Stomach (tissue), 9 donors: ENCODE data around the gene VEGFB. TPM values are rescaled to one million over a fixed set of nuclear protein-coding genes. Genes with fewer than 3 reads are reported as not detected.

Experiments used
- DNase-seq, 2 donors: peaks; one replicate each; pipeline versions ENCODE4 v3.0.0 to v3.0.0-alpha.2; 2013 to 2019
- H3K27ac ChIP-seq, 5 donors: fragments of 200-600 bp in 4 of 5; sonication (generic) in 4 of 5; one replicate each; pipeline ENCODE4 v1.5.1; 2013 to 2019; ENCODE audit warnings: mild to moderate bottlenecking in 1 of 5, moderate library complexity in 1 of 5
- H3K27me3 ChIP-seq, 3 donors: fragments of 200-600 bp; sonication (generic); one replicate each; pipeline ENCODE4 v1.5.1; 2017 to 2019; ENCODE audit warnings: mixed run types in 1 of 3
- H3K36me3 ChIP-seq, 4 donors: fragments of 200-600 bp; sonication (generic); 1 replicate in 3 of 4; 2 replicates in 1 of 4; pipeline ENCODE4 v1.5.1; 2016 to 2019
- H3K4me1 ChIP-seq, 4 donors: fragments of 200-600 bp; sonication (generic); one replicate each; pipeline ENCODE4 v1.5.1; 2016 to 2019
- H3K4me3 ChIP-seq, 4 donors: fragments of 200-600 bp; sonication (generic) in 3 of 4; one replicate each; pipeline ENCODE4 v1.5.1; 2016 to 2019; ENCODE audit warnings: mild to moderate bottlenecking in 1 of 4
- H3K9me3 ChIP-seq, 4 donors: fragments of 200-600 bp; sonication (generic); one replicate each; pipeline ENCODE4 v1.5.1; 2016 to 2019
- CTCF ChIP-seq, 7 experiments: fragments of 450-650 bp in 4 of 7; fragments of 200-600 bp in 3 of 7; sonication (generic) in 3 of 7; IDR thresholded peaks; one replicate each; pipeline ENCODE4 v1.5.1; 2016 to 2019; ENCODE audit warnings: antibody characterized with exemption in 7 of 7, control low read depth in 2 of 7, mild to moderate bottlenecking in 1 of 7
- EP300 ChIP-seq: sonication (generic); formaldehyde crosslinking; IDR thresholded peaks from one replicate; pipeline ENCODE4 v1.6.1; 2017; ENCODE audit warnings: antibody characterized with exemption
- POLR2A ChIP-seq, 4 donors: fragments of 450-650 bp; IDR thresholded peaks; one replicate each; pipeline ENCODE4 v1.6.1; 2016; ENCODE audit warnings: antibody characterized with exemption in 4 of 4, control low read depth in 2 of 4, mild to moderate bottlenecking in 1 of 4, moderate library complexity in 1 of 4
- POLR2AphosphoS5 ChIP-seq, 3 donors: sonication (generic); formaldehyde crosslinking; IDR thresholded peaks; one replicate each; pipeline ENCODE4 v1.6.1; 2016; ENCODE audit warnings: antibody characterized with exemption in 3 of 3
- WGBS, 5 donors: extraction: QIAGEN DNeasy Blood & Tissue Kit in 3 of 5; methylation state at CpG; one replicate each; pipeline versions ENCODE4 v1.1.5 to v1.1.7; 2013 to 2018; 5-methylcytosine and 5-hydroxymethylcytosine counted together
- intact Hi-C: fragments of 100-400 bp; cut with DNase I; formaldehyde crosslinking; loops from one replicate; pipeline ENCODE4 v1.15.1; 2023; ENCODE audit warnings: low total_unique reads
- polyA plus RNA-seq, 3 donors: library from polyadenylated mRNA; stranded (reverse); fragments of 200-250 nt; gene quantifications; one replicate each; pipeline ENCODE4 v1.2.3, GENCODE V29; 2013
- total RNA-seq, 5 donors: library from RNA; depleted of rRNA; stranded (reverse); fragments of >200 nt; gene quantifications; one replicate each; pipeline versions ENCODE4 v1.1.0 to v1.2.3, GENCODE V29; 2014 to 2016
- donor health status: healthy with polysubstance abuse.
- donor health status: Bipolar disorder and iron deficiency.
- donor health status: healthy.

The VEGFB gene
- total and polyA plus RNA-seq, 8 donors, result 2.9 to 167 (median 65.1) TPM

- peaks cover 19 to 70% (median 52%) of the 10 kb centered on the region in 4 donors for H3K36me3 ChIP-seq
- H3K4me1 ChIP-seq, result peaks cover 41 to 58% (median 49%) of the 10 kb centered on the region in 4 donors
- no peaks in the 10 kb centered on the region for H3K9me3 ChIP-seq
- no peaks in the 10 kb centered on the region for H3K27me3 ChIP-seq
- H3K27ac ChIP-seq, result peak overlapping the region; percentile 57 to 91 (median 86)
- intact Hi-C loops, result loop anchor here (10.0 kb wide), 1 partner anchor 87 kb away; the partner anchor contains the start of gene KCNK4
- TF ChIP-seq CTCF (IDR thresholded peaks at IDR 0.05) (no peak), POLR2AphosphoS5 (IDR thresholded peaks at IDR 0.05) (peak in 2 of 3 donors; percentile 34 to 41)
- peak overlapping the region; percentile 38 to 52 (median 48) for H3K4me3 ChIP-seq
- DNase-seq, result peak; percentile 55 to 85
- WGBS, 5 donors, result 51 to 59% (median 52%) methylated on average over 21 to 30 of the region's 30 CpGs
Measured at GRCh38 chr11:64207256-64208085, 26.9 kb upstream of the VEGFB start.

GRCh38 chr11:64208086-64208795 lies 26.1 kb upstream of the VEGFB start:
- Histone ChIP-seq H3K4me3 (peak overlapping the region; percentile 38 to 52 (median 48)), H3K36me3 (peaks cover 11 to 67% (median 47%) of the 10 kb centered on the region in 4 donors), H3K4me1 (peaks cover 41 to 58% (median 49%) of the 10 kb centered on the region in 4 donors), H3K27me3 (no peaks in the 10 kb centered on the region), H3K9me3 (no peaks in the 10 kb centered on the region), H3K27ac (peak overlapping the region; percentile 8 to 91 (median 86))
- 81 to 89% (median 84%) methylated on average over 19 to 23 of the region's 23 CpGs for WGBS, 5 donors
- TF ChIP-seq POLR2AphosphoS5 (IDR thresholded peaks at IDR 0.05) (no peak), CTCF (IDR thresholded peaks at IDR 0.05) (no peak)
- no peak for DNase-seq
- intact Hi-C loops, result loop anchor here (10.0 kb wide), 1 partner anchor 87 kb away; the partner anchor contains the start of gene KCNK4

GRCh38 chr11:64208796-64209562 lies 25.4 kb upstream of the VEGFB start:
- TF ChIP-seq POLR2AphosphoS5 (IDR thresholded peaks at IDR 0.05) (no peak), CTCF (IDR thresholded peaks at IDR 0.05) (no peak), EP300 (no peak), POLR2A (IDR thresholded peaks at IDR 0.05) (no peak)
- DNase-seq, result no peak
- Histone ChIP-seq H3K36me3 (peaks cover 4 to 60% (median 40%) of the 10 kb centered on the region in 4 donors), H3K4me1 (peaks cover 41 to 52% (median 47%) of the 10 kb centered on the region in 4 donors), H3K27ac (peak overlapping the region in 3 of 5 donors; percentile 85 to 91 (median 87)), H3K9me3 (no peaks in the 10 kb centered on the region), H3K4me3 (peak overlapping the region in 2 of 4 donors; percentile 48 to 52), H3K27me3 (no peaks in the 10 kb centered on the region)
- 78 to 89% (median 86%) methylated on average over 18 of the region's 18 CpGs for WGBS, 5 donors
- intact Hi-C loops, result loop anchor here (10.0 kb wide), 1 partner anchor 86 kb away; the partner anchor contains the start of gene KCNK4

GRCh38 chr11:64209563-64209843 lies 24.9 kb upstream of the VEGFB start:
- no peaks in the 10 kb centered on the region for H3K9me3 ChIP-seq
- DNase-seq, result no peak
- intact Hi-C loops, result loop anchor here (10.0 kb wide), 1 partner anchor 85 kb away; the partner anchor contains the start of gene KCNK4
- WGBS, 5 donors, result 85 to 91% (median 87%) methylated on average over 8 of the region's 8 CpGs
- H3K36me3 ChIP-seq, result peaks cover 0 to 60% (median 41%) of the 10 kb centered on the region in 4 donors
- H3K27ac ChIP-seq, result peak overlapping the region in 2 of 5 donors; percentile 85 to 87
- H3K4me3 ChIP-seq, result no peak overlapping the region
- no peaks in the 10 kb centered on the region for H3K27me3 ChIP-seq
- TF ChIP-seq EP300 (no peak), POLR2A (IDR thresholded peaks at IDR 0.05) (no peak), POLR2AphosphoS5 (IDR thresholded peaks at IDR 0.05) (no peak), CTCF (IDR thresholded peaks at IDR 0.05) (no peak)
- peaks cover 36 to 47% (median 42%) of the 10 kb centered on the region in 4 donors for H3K4me1 ChIP-seq
